HCT116 (cell line): ENCODE results near the gene INTS4. TPM values are rescaled to one million over a fixed set of nuclear protein-coding genes. Genes with fewer than 3 reads are reported as not detected.
"Not testable (repeated sequence)": the region's sequence is repeated elsewhere in the genome, so short reads cannot be mapped to it uniquely, and the experiment has no call there.

Experiments used
- ATAC-seq: fragments of 200-7000 bp; cut with Tn5 transposase; 2 replicates; pipeline ENCODE4 v1.9.1; 2020; ENCODE audit warnings: mild to moderate bottlenecking, moderate library complexity
- BruUV-seq: library from RNA; stranded (reverse); fragments of 400-500 nt; replicated peaks from 2 replicates; lab custom pipeline; 2021; lab: Mats Ljungman, UMichigan
- CTCF ChIA-PET: fragments of 300-600 bp; sonication (Branson Sonifier 250); formaldehyde crosslinking; loops from one replicate; lab custom pipeline; 2021; ENCODE audit warnings: antibody characterized with exemption; lab: Charles Lee
- POLR2A ChIA-PET: fragments of 300-600, 350-600 bp; sonication (Branson Sonifier 250); formaldehyde crosslinking; loops from one replicate; lab custom pipeline; 2021; ENCODE audit warnings: antibody characterized with exemption; lab: Charles Lee
- RAD21 ChIA-PET, 2 experiments: fragments of 300-600 bp; sonication (Branson Sonifier 250); formaldehyde crosslinking; loops; one replicate each; lab custom pipeline; 2023; ENCODE audit warnings: low total read pairs in 2 of 2; ENCODE audit not compliant: uncharacterized antibody in 2 of 2, unreplicated experiment in 2 of 2, low non-redundant PET in 1 of 2; lab: Charles Lee
- DNase-seq: peaks from one replicate; pipeline ENCODE4 v3.0.0-alpha.2; 2010; ENCODE audit warnings: low read depth, low spot score
- H2AFZ ChIP-seq: fragments of 200-600 bp; shearing (Covaris generic), sonication (generic); 2 replicates; pipeline ENCODE4 v1.6.1; 2017; ENCODE audit warnings: low read depth, mixed run types, mixed read lengths, antibody characterized with exemption, low read length; ENCODE audit not compliant: poor library complexity, severe bottlenecking
- H3K27ac ChIP-seq: 2 replicates; pipeline ENCODE4 v1.5.1; 2012; ENCODE audit warnings: low read depth, low read length
- H3K27me3 ChIP-seq: fragments of 200-600 bp; sonication (generic); 2 replicates; pipeline ENCODE4 v1.6.1; 2016; ENCODE audit warnings: mixed run types, low read length, mixed read lengths; ENCODE audit not compliant: insufficient read depth
- H3K36me3 ChIP-seq, 2 experiments: fragments of 200-500 bp in 1 of 2; fragments of 200-600 bp in 1 of 2; sonication (Bioruptor generic) in 1 of 2; sonication (generic) in 1 of 2; 2 replicates each; pipeline versions ENCODE4 v1.5.1 to v1.6.1; 2014 to 2016; ENCODE audit warnings: low read length in 2 of 2, inconsistent platforms in 1 of 2, mixed read lengths in 1 of 2, mixed run types in 1 of 2; ENCODE audit not compliant: insufficient read depth in 2 of 2, control insufficient read depth in 1 of 2
- H3K4me1 ChIP-seq, 2 experiments: fragments of 200-600 bp in 1 of 2; sonication (generic) in 1 of 2; 2 replicates each; pipeline versions ENCODE4 v1.5.1 to v1.6.1; 2012 to 2017; ENCODE audit warnings: low read length in 2 of 2, inconsistent platforms in 1 of 2, mild to moderate bottlenecking in 1 of 2, mixed read lengths in 1 of 2, mixed run types in 1 of 2, moderate library complexity in 1 of 2; ENCODE audit not compliant: insufficient read depth in 2 of 2, control insufficient read depth in 1 of 2
- H3K4me2 ChIP-seq: fragments of 200-600 bp; sonication (generic); 2 replicates; pipeline ENCODE4 v1.6.1; 2017; ENCODE audit warnings: mixed run types, low read length, mixed read lengths
- H3K4me3 ChIP-seq, 2 experiments: fragments of 200-600 bp in 1 of 2; sonication (generic) in 1 of 2; replicated peaks in 1 of 2; 2 replicates each; pipeline ENCODE4 v1.5.1; 2011 to 2016; ENCODE audit warnings: low read length in 2 of 2, control low read depth in 1 of 2, low read depth in 1 of 2, mild to moderate bottlenecking in 1 of 2, mixed read lengths in 1 of 2, mixed run types in 1 of 2
- H3K79me2 ChIP-seq: fragments of 200-600 bp; sonication (generic); 2 replicates; pipeline ENCODE4 v1.6.1; 2017; ENCODE audit warnings: mild to moderate bottlenecking, mixed run types, low read length, moderate library complexity, mixed read lengths; ENCODE audit not compliant: insufficient read depth
- H3K9ac ChIP-seq: fragments of 200-600 bp; sonication (generic); 2 replicates; pipeline ENCODE4 v1.6.1; 2016; ENCODE audit warnings: low read length, mixed read lengths
- H3K9me2 ChIP-seq: fragments of 200-600 bp; sonication (generic), shearing (Covaris generic); 2 replicates; pipeline ENCODE4 v1.6.1; 2017; ENCODE audit warnings: mixed run types, mild to moderate bottlenecking, moderate library complexity; ENCODE audit not compliant: insufficient read depth
- H3K9me3 ChIP-seq, 2 experiments: fragments of 200-500 bp in 1 of 2; fragments of 200-600 bp in 1 of 2; sonication (Bioruptor generic) in 1 of 2; sonication (generic) in 1 of 2; 2 replicates each; pipeline ENCODE4 v1.6.1; 2014 to 2017; ENCODE audit warnings: low read length in 2 of 2, mixed read lengths in 2 of 2, inconsistent platforms in 1 of 2, low read depth in 1 of 2, mild to moderate bottlenecking in 1 of 2, mixed run types in 1 of 2, moderate library complexity in 1 of 2; ENCODE audit not compliant: control insufficient read depth in 1 of 2, insufficient read depth in 1 of 2
- H4K20me1 ChIP-seq: fragments of 200-600 bp; sonication (generic), shearing (Covaris generic); 2 replicates; pipeline ENCODE4 v1.6.1; 2017; ENCODE audit warnings: mixed run types, mild to moderate bottlenecking, moderate library complexity; ENCODE audit not compliant: insufficient read depth
- intact Hi-C: fragments of 100-400 bp; cut with micrococcal nuclease; formaldehyde crosslinking; loops from 2 replicates; pipeline ENCODE4 v1.10.0; 2022
- total RNA-seq: library from RNA; stranded (reverse); gene quantifications from one replicate; pipeline ENCODE4 v1.2.1, GENCODE V29; 2021; ENCODE audit not compliant: unreplicated experiment

Gene INTS4
- total RNA-seq, 1 experiment from 2014 or later = 41.0 TPM

- H3K36me3 ChIP-seq, CTCF ChIA-PET, DNase-seq, intact Hi-C loops, H2AFZ ChIP-seq, H3K4me2 ChIP-seq, H3K9me2 ChIP-seq, ATAC-seq, H3K4me3 ChIP-seq, H4K20me1 ChIP-seq, POLR2A ChIA-PET, H3K4me1 ChIP-seq, H3K9ac ChIP-seq, H3K79me2 ChIP-seq, H3K27me3 ChIP-seq, H3K27ac ChIP-seq, H3K9me3 ChIP-seq, RAD21 ChIA-PET, BruUV-seq: not testable (repeated sequence)
Measured at GRCh38 chr11:77943296-77943695, 51.2 kb downstream of the INTS4 start.

GRCh38 chr11:77942465-77942864 is 52.0 kb downstream of the INTS4 start:
- H3K9ac ChIP-seq, DNase-seq, H2AFZ ChIP-seq, RAD21 ChIA-PET, H4K20me1 ChIP-seq, H3K9me3 ChIP-seq, POLR2A ChIA-PET, H3K79me2 ChIP-seq, CTCF ChIA-PET, H3K4me1 ChIP-seq, H3K9me2 ChIP-seq, H3K27ac ChIP-seq, H3K4me2 ChIP-seq, H3K27me3 ChIP-seq, H3K4me3 ChIP-seq, BruUV-seq, ATAC-seq, H3K36me3 ChIP-seq, intact Hi-C loops: not testable (repeated sequence)

GRCh38 chr11:77933596-77933995 is 60.9 kb downstream of the INTS4 start:
- H3K9ac ChIP-seq, intact Hi-C loops, RAD21 ChIA-PET, H3K9me3 ChIP-seq, H3K4me2 ChIP-seq, H4K20me1 ChIP-seq, CTCF ChIA-PET, H3K27ac ChIP-seq, ATAC-seq, H3K4me3 ChIP-seq, BruUV-seq, H3K79me2 ChIP-seq, H3K9me2 ChIP-seq, H3K4me1 ChIP-seq, DNase-seq, H3K36me3 ChIP-seq, H2AFZ ChIP-seq, H3K27me3 ChIP-seq, POLR2A ChIA-PET: not testable (repeated sequence)

- H3K36me3 ChIP-seq, H4K20me1 ChIP-seq, H3K9me2 ChIP-seq, RAD21 ChIA-PET, H3K27me3 ChIP-seq, POLR2A ChIA-PET, CTCF ChIA-PET, ATAC-seq, H3K4me2 ChIP-seq, DNase-seq, H3K9me3 ChIP-seq, H2AFZ ChIP-seq, intact Hi-C loops, H3K4me1 ChIP-seq, H3K4me3 ChIP-seq, H3K79me2 ChIP-seq, H3K27ac ChIP-seq, H3K9ac ChIP-seq, BruUV-seq: not testable (repeated sequence)
Measured at GRCh38 chr11:77930334-77931208, 63.9 kb downstream of the INTS4 start.
